Fibroblast of skin of back (primary cell): ENCODE data around the gene TPSD1.
A peak's percentile ranks its signal among the peaks of the same experiment; 100 is the strongest.
"Not testable (repeated sequence)": the region's sequence is repeated elsewhere in the genome, so short reads cannot be mapped to it uniquely, and the experiment has no call there.

Source experiments
- DNase-seq: peaks from one replicate; pipeline ENCODE4 v3.0.0-alpha.2; 2013

Gene TPSD1

GRCh38 chr16:1263591-1264344 is 7.9 kb downstream of the TPSD1 start:
- no peak for DNase-seq

- DNase-seq: no peak
These were observed 8.6 kb downstream of the TPSD1 start for GRCh38 chr16:1264345-1265089.

- DNase-seq: no peak
These were observed 9.3 kb downstream of the TPSD1 start for GRCh38 chr16:1265090-1265630.

- no peak for DNase-seq
These were observed 10.0 kb downstream of the TPSD1 start for GRCh38 chr16:1265826-1266225.

GRCh38 chr16:1269418-1269817 is 13.5 kb downstream of the TPSD1 start:
- not testable (repeated sequence) for DNase-seq

- DNase-seq: no peak
These were observed 15.5 kb downstream of the TPSD1 start for GRCh38 chr16:1271380-1271723.

GRCh38 chr16:1271724-1272413 is 16.0 kb downstream of the TPSD1 start:
- DNase-seq: peak; percentile 7

- DNase-seq: no peak
These were observed 16.8 kb downstream of the TPSD1 start for GRCh38 chr16:1272453-1273198.

GRCh38 chr16:1273816-1274215 is 17.9 kb downstream of the TPSD1 start:
- no peak for DNase-seq

- DNase-seq: no peak
These were observed 18.9 kb downstream of the TPSD1 start for GRCh38 chr16:1274767-1275166.

GRCh38 chr16:1275791-1276579 is 20.1 kb downstream of the TPSD1 start:
- DNase-seq: no peak

GRCh38 chr16:1276580-1276878 is 20.7 kb downstream of the TPSD1 start:
- DNase-seq: no peak

- DNase-seq: no peak
These were observed 21.3 kb downstream of the TPSD1 start for GRCh38 chr16:1277151-1277598.

GRCh38 chr16:1277617-1278282 is 21.9 kb downstream of the TPSD1 start:
- no peak for DNase-seq

GRCh38 chr16:1278477-1278876 is 22.6 kb downstream of the TPSD1 start:
- no peak for DNase-seq

- DNase-seq: no peak
These were observed 23.4 kb downstream of the TPSD1 start for GRCh38 chr16:1279081-1279944.

GRCh38 chr16:1279945-1280589 is 24.2 kb downstream of the TPSD1 start:
- DNase-seq: no peak

GRCh38 chr16:1280783-1281182 is 24.9 kb downstream of the TPSD1 start:
- no peak for DNase-seq

GRCh38 chr16:1281517-1281916 is 25.6 kb downstream of the TPSD1 start:
- DNase-seq: no peak
